Stimulated activated CD4-positive, alpha-beta T cell treated with anti-CD3 and anti-CD28 coated beads, Interleukin-2, amount 100 ng/mL, for 4 hours (primary cell): ENCODE results near the gene FOXL2.
"Not testable (repeated sequence)": the region's sequence is repeated elsewhere in the genome, so short reads cannot be mapped to it uniquely, and the experiment has no call there.

ENCODE experiments used
- DNase-seq: peaks from one replicate; pipeline ENCODE4 v3.0.0-alpha.2; 2020; ENCODE audit warnings: low read depth

FOXL2 gene

GRCh38 chr3:138933068-138933668 lies 13.8 kb downstream of the FOXL2 start:
- no peak for DNase-seq

GRCh38 chr3:138928727-138929372 lies 18.1 kb downstream of the FOXL2 start:
- DNase-seq: no peak

DNA sequence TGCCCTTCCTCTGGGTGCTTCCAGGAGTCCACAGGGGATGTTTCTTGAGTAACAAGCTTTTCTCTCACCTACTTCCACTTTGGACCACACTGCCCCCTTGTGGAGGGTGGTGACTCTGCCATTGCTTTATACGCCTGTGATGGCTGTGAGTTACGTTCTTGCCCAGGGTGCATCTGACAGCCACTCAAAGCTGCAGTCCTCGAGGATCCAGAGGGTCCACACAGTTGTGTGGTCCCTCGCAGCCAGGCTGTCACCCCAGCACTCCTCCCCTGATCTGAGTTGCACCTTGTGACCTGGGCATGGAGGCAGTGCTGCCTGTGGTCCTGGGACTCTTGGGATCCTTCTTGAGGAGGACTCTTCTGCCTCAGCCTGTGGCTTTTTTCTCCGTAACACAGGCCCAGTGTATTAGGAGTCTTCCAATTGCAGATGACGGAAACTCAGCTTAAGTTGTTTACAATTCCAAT lies 23.4 kb downstream of the FOXL2 start:
- DNase-seq: peak; percentile 70

GRCh38 chr3:138922400-138922799 lies 24.5 kb downstream of the FOXL2 start:
- DNase-seq: not testable (repeated sequence)

- DNase-seq: no peak
Observed at GRCh38 chr3:138921316-138922292, 25.3 kb downstream of the FOXL2 start.

GRCh38 chr3:138919325-138919724 lies 27.6 kb downstream of the FOXL2 start:
- DNase-seq: no peak

- DNase-seq: no peak
Observed at GRCh38 chr3:138916824-138917223, 30.1 kb downstream of the FOXL2 start.

DNA sequence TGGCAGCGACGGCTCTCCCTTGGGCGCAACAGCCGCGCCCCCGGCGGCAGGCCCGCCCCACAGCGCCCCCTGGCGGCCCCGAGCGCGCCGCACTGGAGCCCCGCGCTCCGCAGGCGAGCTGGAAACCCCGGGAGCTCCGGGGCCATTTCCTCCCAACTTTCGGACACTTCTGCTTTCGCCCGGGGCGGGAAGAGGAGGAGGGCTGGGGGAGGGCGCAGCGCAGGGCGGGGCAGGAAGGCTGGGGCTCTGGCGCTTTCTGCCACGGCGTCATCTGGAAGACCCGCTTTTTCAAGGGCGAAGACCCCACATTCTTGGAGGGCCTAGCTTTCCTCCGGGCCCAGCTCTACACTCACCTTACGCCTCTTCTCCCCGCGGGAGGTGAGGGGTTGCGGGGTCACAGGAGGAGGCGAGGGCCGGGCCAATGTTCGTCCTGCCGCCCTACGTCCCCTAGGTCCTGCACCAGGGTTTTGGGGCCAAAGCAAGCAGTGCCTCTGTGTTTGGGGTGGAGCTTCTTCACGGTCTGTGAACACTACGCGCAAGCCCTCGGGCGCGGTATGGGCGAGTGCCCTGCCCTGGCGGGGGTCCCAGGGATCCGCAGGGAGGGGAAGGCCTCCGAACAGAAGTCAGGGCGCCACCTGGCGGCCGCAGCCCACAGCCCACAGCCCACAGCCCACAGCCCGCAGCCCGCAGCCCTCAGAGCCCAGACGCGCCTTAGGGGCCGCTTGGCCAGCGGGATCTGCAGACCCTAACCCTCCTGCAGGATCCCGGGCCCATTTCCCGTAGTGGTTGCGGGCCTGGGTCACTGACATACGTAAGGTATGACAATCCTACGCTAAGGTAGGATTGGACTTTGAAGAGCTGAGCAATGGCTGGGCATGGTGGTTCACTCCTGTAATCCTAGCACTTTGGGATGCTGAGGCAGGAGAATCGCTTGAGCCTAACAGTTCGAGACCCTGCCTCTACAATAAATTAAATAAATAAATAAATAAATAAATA lies 31.1 kb downstream of the FOXL2 start:
- peak; percentile 69 for DNase-seq

DNA sequence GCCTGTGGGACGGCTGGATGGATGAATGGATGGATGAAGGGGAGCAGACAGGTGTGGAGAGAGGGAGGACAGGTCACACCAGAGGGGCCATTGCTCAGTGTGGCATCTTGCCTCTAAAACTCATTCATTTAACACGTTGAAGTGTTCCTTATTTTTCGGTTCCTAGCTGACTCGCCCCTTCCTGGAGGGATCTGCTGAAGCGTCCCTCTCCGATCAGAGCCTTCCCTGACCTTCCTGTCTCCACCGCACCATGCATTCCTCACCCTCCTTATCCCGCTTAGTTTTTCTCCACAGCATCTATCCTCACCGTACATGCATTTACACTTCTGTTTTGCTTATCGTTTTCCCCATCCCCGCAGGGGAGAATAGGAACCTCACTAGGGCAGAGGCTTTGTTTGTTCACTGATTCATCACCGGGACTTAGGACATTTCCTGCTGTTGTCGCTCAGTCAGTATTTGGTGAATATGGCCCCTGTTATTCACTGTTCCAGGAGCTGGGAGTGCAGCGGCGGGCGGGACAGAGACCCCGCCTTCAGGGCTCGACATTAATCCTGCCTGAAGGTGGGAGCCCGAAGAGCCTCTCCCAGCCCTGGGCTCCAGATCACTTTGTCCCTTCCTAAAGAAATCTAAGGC lies 32.0 kb downstream of the FOXL2 start:
- no peak for DNase-seq

DNA sequence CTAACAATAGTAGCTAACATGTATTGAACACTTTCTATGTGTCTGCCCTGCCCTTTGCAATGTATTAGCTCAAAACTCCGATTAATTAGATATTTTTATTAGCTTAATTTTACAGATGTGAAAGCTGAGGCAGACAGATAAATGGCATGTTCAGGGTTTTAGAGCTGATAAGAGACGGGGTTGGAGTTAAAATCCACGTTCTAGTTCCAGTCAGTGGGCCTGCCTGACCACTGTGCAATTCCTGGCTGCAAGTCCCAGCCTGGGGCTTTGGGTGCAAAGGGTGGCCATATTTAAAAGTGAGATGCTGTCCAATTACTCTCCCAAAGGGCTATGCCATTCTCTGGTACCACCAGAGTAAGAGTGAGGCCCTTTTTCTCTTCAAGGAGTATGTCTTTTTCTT lies 33.2 kb downstream of the FOXL2 start:
- no peak for DNase-seq

- DNase-seq: no peak
Observed at GRCh38 chr3:138912237-138912636, 34.7 kb downstream of the FOXL2 start.

DNA sequence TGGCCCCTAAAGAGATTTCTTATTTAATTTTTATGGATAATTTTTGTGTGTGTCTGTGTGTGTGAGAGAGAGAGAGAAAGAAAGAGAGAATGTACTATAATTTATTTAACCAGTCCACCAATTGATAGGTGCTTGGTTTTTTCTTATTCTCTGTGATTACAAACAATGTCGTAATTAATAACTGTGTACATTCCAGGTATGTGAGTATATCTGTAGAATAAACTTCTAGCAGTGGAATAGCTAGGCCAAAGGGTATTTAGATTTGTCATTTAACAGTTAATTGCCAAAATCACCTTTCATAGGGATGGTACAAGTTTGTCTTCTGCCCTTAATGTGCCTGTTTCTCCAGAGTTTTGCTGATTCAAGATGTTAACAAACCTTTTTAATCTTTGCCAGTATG lies 35.3 kb downstream of the FOXL2 start:
- no peak for DNase-seq

- DNase-seq: no peak
Observed at GRCh38 chr3:138909904-138910303, 37.0 kb downstream of the FOXL2 start.

GRCh38 chr3:138908846-138909245 lies 38.1 kb downstream of the FOXL2 start:
- DNase-seq: no peak

DNA sequence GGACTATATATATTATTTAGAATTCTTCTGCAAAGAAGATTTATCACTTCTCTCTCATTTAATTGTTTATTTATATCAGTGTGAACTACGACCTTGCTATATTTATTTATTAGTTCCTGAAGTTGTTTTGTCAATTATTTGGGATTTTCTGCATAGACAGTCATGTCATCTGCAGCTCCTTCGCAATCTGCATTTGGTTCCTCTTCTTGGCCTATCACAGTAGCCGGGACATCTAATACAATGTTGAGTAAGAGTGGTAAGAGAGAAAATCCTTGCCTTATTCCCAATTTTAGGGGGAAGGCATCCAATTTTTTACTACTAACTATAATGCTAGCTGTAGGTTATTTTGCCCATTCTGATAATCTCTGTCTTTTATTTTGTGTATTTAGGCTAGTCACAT lies 39.4 kb downstream of the FOXL2 start:
- DNase-seq: no peak

DNA sequence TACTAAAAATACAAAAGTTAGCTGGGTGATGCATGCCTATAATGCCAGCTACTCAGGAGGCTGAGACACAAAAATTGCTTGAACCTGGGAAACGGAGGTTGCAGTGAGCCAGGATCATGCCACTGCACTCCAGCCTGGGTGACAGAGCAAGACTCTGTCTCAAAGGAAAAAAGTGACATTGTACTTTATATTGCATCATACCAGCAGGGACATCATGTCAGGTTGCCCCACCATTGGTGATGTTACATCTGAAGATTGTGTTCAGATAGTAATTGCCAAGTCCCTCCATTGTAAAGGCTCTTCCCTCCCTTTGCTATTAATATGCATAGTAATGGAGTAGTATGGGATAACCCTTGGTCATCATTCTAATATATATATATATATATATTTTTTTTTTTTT lies 44.8 kb downstream of the FOXL2 start:
- DNase-seq: no peak

DNA sequence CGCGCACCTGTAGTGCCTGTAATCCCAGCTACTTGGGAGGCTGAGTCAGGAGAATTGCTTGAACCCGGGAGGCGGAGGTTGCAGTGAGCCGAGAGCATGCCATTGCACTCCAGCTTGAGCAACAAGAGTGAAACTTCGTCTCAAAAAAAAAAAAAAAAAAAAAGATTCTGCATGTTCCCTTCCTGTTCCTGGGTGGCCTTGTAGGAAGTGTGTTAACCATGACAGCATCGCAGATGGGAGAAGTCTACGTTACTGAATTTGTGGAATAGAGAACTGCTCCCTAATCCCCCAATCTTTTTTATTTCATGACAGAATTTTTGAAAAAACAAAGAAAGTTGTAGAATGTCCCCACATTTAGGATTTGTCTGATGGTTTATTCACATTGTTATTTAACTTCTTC lies 45.4 kb downstream of the FOXL2 start:
- no peak for DNase-seq

DNA sequence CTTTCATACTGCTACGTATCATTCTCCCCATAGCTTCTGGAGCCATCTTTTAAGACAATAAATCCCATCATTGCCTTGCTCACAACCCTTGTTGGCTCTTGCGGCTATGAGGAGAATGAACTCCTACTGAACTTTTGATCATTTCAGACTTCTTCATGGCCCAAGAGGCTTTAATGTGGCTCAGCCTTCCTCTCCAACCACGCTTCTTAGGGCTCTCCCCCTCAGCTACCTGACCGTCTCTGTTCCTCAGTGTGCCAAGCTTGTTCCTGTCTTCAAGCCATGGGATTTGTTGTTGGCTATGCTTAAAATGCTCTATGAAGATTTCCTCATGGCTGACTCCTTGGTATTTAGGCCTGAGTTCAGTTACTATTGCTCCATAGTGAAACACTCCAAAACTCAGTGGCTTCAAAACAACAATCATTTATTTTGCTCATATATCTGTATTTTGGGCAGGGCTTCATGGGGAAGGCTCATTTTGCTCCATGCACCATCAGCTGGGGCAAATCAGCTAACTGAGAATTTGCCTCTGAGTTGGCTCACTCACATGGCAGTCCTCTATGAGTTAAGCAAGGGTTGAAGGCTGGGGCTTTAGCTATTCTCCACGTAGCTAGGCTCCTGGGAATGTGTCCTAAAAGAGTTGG lies 47.5 kb downstream of the FOXL2 start:
- DNase-seq: no peak

GRCh38 chr3:138898708-138899107 lies 48.2 kb downstream of the FOXL2 start:
- no peak for DNase-seq

- no peak for DNase-seq
Observed at GRCh38 chr3:138898301-138898700, 48.6 kb downstream of the FOXL2 start.
